IPS-20b (cell line): Measurements from ENCODE around the gene KIAA2012.

Experiments
- H3K27ac ChIP-seq: one replicate; pipeline ENCODE4 v1.5.1; 2013; ENCODE audit warnings: low read length
- H3K27me3 ChIP-seq: 2 replicates; pipeline ENCODE4 v1.6.1; 2013; ENCODE audit warnings: mild to moderate bottlenecking, low read length, inconsistent platforms; ENCODE audit not compliant: insufficient read depth
- H3K36me3 ChIP-seq: 2 replicates; pipeline ENCODE4 v1.6.1; 2013; ENCODE audit warnings: low read depth, mild to moderate bottlenecking, inconsistent platforms, low read length, moderate library complexity; ENCODE audit not compliant: insufficient read depth
- H3K4me1 ChIP-seq: 2 replicates; pipeline ENCODE4 v1.6.1; 2013; ENCODE audit warnings: mild to moderate bottlenecking, control low read depth, inconsistent platforms, low read length, moderate library complexity; ENCODE audit not compliant: insufficient read depth
- H3K4me3 ChIP-seq: 2 replicates; pipeline ENCODE4 v1.5.1; 2013; ENCODE audit warnings: mild to moderate bottlenecking, low read length, inconsistent platforms
- H3K9ac ChIP-seq: 2 replicates; pipeline ENCODE4 v1.6.1; 2013; ENCODE audit warnings: low read depth, mild to moderate bottlenecking, inconsistent platforms, low read length, moderate library complexity
- H3K9me3 ChIP-seq: 2 replicates; pipeline ENCODE4 v1.6.1; 2013; ENCODE audit warnings: mild to moderate bottlenecking, low read depth, low read length, inconsistent platforms; ENCODE audit not compliant: insufficient read depth

Gene KIAA2012

DNA sequence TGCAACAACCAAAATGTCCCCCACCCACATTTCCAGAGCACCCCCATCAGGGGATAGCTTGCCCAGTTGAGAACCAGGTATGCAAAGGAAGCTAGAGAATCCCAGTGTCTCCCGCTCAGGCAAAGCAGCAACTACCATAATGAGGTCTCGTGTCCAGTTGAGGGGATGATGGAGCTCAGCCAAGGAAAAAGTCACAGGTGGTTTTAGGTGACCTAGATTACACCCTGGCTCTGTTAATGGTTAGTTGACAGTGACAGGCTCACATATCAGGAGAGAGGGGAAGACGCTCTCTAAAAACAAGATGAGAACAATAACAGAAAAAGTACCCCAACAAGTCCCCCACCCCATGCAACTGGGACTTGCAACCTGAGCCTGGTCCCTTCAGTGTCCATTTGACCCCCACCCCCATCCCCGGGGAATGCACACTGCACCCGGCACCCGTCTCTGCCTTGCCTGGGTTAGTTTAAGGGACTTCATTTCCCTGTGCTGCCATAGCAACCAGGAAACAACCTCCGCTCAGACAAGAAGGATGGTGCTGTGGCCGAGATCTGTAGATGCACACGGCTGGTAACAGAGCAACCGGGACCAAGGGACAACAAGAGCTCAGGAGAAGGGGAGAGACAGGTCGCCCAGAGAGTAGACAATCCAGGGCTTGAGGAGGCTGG lies at the start of gene KIAA2012:
Gene KIAA2012, plus strand, starts transcription at position 519 of the 665 bp plus-strand sequence. CDS start 373 bp downstream, outside the sequence.
- H3K27ac ChIP-seq: no peak within 1 kb of the TSS
- no peak within 1 kb of the TSS for H3K4me3 ChIP-seq

DNA sequence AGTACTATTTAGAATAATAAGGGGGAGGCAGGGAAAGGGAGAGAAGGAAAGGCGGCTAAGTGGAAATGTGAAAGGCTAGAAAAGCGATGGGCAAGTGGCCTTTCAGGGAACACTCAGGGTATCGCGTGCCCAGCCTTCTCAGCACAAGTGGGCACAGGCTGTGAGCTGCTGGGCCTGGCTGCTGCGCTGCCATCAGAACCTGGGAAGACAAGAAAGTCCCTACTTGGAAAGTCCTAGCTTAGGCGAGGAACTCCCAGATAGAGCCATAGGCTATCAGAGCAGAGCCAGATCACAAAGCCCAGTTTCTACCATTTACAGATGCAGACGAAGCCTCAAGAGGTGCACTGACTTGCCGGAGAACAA lies 49.2 kb upstream of the KIAA2012 start:
- peak overlapping the region; percentile 26 for H3K27ac ChIP-seq
- peak overlapping the region; percentile 63 for H3K9ac ChIP-seq
- H3K9me3 ChIP-seq: no peaks in the 10 kb centered on the region
- H3K36me3 ChIP-seq: no peaks in the 10 kb centered on the region
- H3K4me3 ChIP-seq: peak overlapping the region; percentile 57
- H3K4me1 ChIP-seq: peaks cover 33% of the 10 kb centered on the region
- peaks cover 21% of the 10 kb centered on the region for H3K27me3 ChIP-seq

More for the DNA sequence above, at the start of gene KIAA2012:
- Histone ChIP-seq H3K9me3 (no peaks in the 10 kb centered on the region), H3K27me3 (no peaks in the 10 kb centered on the region), H3K4me1 (peaks cover 3% of the 10 kb centered on the region; the same call in 1 of the 2 replicates), H3K9ac (no peak within 1 kb of the TSS), H3K36me3 (no peaks in the 10 kb centered on the region)

DNA sequence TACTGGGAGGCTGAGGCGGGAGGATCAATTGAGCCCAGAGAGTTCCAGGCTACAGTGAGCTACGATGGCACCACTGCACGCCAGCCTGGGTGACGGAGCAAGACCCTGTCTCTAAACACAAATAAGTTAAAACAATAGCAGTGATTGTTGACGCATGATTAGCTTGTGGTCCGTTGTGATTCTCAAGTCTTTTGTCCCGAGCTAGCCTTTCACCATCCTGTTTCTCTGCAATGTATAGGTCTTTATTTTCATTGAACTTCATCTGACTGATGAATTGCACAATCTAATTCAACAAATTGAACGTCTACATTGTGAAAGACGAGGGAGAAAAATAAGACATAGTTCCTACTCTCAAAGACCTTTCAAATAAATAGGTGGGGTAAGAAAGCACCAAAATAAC lies 48.2 kb upstream of the KIAA2012 start:
- Histone ChIP-seq H3K4me1 (peaks cover 33% of the 10 kb centered on the region), H3K9me3 (no peaks in the 10 kb centered on the region), H3K36me3 (no peaks in the 10 kb centered on the region), H3K27me3 (peaks cover 25% of the 10 kb centered on the region), H3K27ac (no peak overlapping the region), H3K9ac (no peak overlapping the region; the same call in 1 of the 2 replicates), H3K4me3 (no peak overlapping the region; the same call in 1 of the 2 replicates)

DNA sequence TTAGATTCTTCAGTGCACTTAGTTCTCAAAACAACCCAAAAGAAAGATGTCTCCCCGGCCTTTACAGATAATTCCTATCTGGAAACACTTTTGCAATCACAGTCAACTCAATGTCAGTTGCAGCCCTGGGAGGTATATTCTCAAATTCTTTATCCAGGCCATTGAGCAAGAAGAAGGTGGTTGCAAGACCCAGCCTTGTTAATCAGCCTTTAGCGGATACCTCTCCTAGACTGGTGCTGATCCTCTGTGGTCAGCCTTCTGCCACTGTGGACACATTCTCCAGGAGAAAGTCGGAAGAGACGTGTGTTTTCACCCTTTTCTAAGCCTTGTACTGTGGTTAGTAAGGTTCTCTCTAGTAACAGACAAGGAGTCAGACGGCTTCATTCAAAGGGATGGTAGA lies 47.2 kb upstream of the KIAA2012 start:
- Histone ChIP-seq H3K27me3 (peaks cover 26% of the 10 kb centered on the region), H3K9ac (no peak overlapping the region), H3K9me3 (no peaks in the 10 kb centered on the region), H3K4me3 (no peak overlapping the region), H3K27ac (no peak overlapping the region), H3K4me1 (peaks cover 36% of the 10 kb centered on the region), H3K36me3 (no peaks in the 10 kb centered on the region)

DNA sequence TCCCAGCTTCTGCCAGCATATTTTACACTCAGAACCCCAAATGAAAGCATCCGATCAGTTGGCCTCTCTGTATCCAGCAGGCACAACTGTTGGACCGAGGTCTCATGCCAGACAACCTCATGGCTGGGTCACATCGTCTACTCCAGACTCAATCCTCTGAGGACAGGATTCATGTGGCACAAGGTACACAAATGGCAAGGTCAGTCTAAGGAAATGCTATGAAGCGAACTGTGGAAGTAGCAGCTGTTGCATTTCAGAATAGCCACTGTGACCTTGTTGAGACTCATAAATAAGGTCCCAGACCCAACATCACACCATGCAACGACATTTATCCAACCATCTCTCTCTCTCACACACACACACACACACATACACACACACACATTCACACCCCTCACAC lies 46.5 kb upstream of the KIAA2012 start:
- no peak overlapping the region for H3K4me3 ChIP-seq
- peaks cover 43% of the 10 kb centered on the region for H3K4me1 ChIP-seq
- H3K36me3 ChIP-seq: no peaks in the 10 kb centered on the region
- peaks cover 26% of the 10 kb centered on the region for H3K27me3 ChIP-seq
- H3K9me3 ChIP-seq: no peaks in the 10 kb centered on the region
- H3K27ac ChIP-seq: no peak overlapping the region
- H3K9ac ChIP-seq: no peak overlapping the region

DNA sequence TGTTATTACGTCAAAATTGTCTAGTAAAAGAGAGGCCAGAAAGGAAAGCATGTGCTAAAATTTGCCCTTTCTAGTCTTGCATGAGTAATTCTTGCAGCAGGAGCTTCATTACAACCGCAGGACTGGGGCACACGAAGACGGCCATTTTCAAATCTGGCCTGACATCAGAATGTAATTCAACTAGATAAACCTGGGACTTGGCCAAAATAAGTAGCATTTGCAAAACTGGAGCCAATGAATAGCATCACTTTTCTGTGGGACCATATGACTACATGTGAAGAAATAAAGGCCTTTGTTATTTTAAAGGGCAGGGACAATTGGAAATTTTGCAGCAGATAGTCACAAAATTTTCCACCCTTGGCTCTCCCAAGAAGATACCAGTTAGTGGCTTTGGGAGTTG lies 42.4 kb upstream of the KIAA2012 start:
- Histone ChIP-seq H3K9ac (no peak overlapping the region), H3K4me3 (no peak overlapping the region), H3K9me3 (no peaks in the 10 kb centered on the region), H3K4me1 (peaks cover 18% of the 10 kb centered on the region; the same call in 1 of the 2 replicates), H3K27me3 (peaks cover 16% of the 10 kb centered on the region), H3K27ac (no peak overlapping the region), H3K36me3 (peaks cover 6% of the 10 kb centered on the region)

DNA sequence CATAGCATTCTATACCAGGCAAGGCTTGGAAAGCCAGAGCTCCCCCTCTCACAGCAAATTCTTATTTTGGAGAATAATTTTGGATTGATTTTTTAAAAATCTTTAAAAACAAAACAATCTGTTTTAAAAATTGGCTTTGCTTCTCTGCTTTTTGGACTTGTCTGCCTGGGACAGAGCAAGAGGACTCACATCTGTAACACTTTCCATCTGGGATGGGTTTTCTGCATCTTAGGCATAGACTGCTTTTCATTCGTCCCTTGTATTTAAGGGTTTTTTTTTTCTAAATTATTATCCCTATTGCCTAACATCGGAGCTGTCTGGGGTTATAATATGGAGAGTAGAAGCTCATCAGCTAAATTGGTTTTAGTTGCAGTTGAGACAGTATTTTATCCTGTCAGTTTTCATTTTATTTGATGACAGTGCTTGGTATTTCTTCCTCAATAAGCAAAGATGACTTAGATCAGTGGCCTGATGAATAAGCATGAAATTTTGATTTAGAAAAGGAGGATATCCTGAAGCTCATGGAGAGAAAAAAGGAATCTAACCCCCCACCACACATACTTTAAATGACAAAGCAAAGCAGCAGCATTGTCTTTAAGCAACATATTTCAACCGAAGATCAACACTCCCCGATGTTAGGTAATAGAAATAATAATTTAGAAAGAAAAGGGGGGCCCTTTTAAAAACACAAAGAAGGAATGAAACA lies 41.7 kb upstream of the KIAA2012 start:
- H3K27ac ChIP-seq: peak overlapping the region; percentile 3
- H3K27me3 ChIP-seq: peaks cover 9% of the 10 kb centered on the region
- peak overlapping the region; percentile 98; the same call in 1 of the 2 replicates for H3K9ac ChIP-seq
- peak overlapping the region; percentile 84; the same call in 1 of the 2 replicates for H3K4me3 ChIP-seq
- peaks cover 13% of the 10 kb centered on the region for H3K36me3 ChIP-seq
- no peaks in the 10 kb centered on the region for H3K9me3 ChIP-seq
- peaks cover 11% of the 10 kb centered on the region; the same call in 1 of the 2 replicates for H3K4me1 ChIP-seq

DNA sequence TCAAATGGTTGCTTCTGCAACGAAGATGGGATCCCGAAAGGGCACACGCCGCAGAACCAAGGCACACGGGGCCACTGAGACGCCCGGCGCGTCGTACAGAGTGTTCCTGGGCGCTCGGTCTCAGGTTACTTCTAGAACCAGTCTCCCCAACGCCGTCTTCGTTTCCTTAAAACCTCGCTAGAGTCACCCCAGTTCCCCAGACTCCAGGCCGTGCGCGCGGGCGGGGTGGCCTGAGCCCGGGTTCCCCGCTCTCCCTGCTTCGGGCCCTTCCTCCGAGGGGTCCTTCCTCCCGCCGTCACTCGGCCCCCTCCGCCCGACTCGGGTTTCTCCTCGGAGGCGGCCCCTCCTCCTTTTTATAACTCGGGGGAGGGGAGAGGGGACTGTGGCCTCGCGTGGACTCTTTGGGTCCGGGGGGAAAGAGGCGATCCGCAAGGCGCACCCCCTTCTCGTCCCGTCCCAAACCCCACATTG lies 40.2 kb upstream of the KIAA2012 start:
- H3K4me3 ChIP-seq: peak overlapping the region; percentile 84
- 0 out of 2 replicates have a peak, but pooled peaks cover 5% of the 10 kb centered on the region for H3K27me3 ChIP-seq
- peak overlapping the region; percentile 98 for H3K9ac ChIP-seq
- no peaks in the 10 kb centered on the region for H3K9me3 ChIP-seq
- peak overlapping the region; percentile 84 for H3K27ac ChIP-seq
- H3K36me3 ChIP-seq: peaks cover 28% of the 10 kb centered on the region
- H3K4me1 ChIP-seq: peaks cover 15% of the 10 kb centered on the region; the same call in 1 of the 2 replicates

DNA sequence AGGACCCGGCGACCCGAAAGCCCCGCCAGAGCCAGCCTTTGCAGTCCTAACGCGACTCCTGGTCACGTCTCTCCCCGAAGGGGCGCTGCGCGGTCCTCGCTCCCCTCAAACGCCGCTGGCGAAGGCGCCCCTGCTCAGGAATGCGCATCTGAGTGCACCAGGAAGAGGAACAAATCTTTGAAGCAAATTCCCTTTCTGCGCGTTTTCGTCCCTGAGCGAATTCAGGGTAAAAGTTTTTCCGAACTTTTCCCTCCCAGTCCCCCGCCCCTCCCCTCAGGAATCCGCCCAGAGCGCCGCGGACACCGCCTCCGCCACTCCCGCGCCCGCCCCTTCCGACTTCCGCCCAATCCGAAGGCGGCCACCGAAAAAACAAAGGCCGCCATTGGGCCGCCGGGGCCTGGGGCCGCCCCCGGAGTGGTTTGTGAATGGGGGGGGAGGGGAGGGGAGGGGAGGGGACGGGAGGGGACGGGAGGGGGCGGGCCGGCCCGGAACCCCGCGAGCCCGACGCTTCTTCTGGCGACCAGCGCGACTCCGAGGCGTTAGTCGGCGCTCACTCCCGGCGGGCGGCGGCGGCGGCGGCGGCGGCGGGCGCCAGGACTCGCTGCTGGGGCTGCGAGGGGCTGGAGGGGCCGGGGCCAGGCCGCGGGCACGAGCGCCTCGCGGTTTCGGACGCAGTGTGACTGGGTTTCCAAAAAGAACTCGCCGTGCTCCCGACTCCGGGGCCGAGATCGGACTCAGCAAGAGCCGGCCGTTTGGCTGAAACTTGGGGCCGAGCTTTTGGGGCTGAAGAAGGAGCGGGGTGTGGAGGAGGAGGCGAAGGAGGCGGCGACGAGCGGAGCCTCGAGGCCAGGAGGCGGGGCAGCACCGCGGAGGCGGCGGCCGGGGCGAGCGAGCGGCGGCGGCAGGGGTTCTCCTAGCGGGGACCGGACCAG lies 39.5 kb upstream of the KIAA2012 start, which contains the start of gene FZD7:
Gene FZD7, plus strand, starts transcription at position 539 of the 932 bp plus-strand sequence. CDS start 793 bp downstream, outside the sequence.
- H3K36me3 ChIP-seq: peaks cover 30% of the 10 kb centered on the region
- H3K9ac ChIP-seq: peak within 1 kb of the TSS; percentile 98
- 0 out of 2 replicates have a peak, but pooled peaks cover 5% of the 10 kb centered on the region for H3K27me3 ChIP-seq
- H3K9me3 ChIP-seq: no peaks in the 10 kb centered on the region
- peak within 1 kb of the TSS; percentile 87 for H3K4me3 ChIP-seq
- H3K27ac ChIP-seq: peak within 1 kb of the TSS; percentile 84
- H3K4me1 ChIP-seq: peaks cover 20% of the 10 kb centered on the region; the same call in 1 of the 2 replicates

DNA sequence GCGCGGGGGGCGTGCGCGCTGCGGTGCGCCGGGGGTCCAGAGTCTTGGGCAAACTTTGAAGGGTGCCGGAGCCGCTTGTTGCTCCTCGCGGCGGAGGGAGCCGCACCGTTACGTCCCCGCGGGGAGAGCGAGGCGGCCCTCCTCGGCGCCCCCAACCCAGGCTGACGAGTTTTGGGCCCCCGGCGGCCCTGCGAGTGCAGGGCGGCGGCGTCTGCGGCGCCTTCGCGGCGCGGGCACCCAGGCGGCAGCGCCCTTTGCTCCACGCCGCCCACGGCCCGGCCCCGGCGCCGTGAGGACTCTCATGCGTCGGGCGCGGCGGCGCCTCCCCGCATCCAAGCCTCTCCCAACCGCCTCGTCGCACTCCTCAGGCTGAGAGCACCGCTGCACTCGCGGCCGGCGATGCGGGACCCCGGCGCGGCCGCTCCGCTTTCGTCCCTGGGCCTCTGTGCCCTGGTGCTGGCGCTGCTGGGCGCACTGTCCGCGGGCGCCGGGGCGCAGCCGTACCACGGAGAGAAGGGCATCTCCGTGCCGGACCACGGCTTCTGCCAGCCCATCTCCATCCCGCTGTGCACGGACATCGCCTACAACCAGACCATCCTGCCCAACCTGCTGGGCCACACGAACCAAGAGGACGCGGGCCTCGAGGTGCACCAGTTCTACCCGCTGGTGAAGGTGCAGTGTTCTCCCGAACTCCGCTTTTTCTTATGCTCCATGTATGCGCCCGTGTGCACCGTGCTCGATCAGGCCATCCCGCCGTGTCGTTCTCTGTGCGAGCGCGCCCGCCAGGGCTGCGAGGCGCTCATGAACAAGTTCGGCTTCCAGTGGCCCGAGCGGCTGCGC lies 38.6 kb upstream of the KIAA2012 start:
- no peaks in the 10 kb centered on the region for H3K9me3 ChIP-seq
- peaks cover 29% of the 10 kb centered on the region; the same call in 1 of the 2 replicates for H3K4me1 ChIP-seq
- H3K27ac ChIP-seq: peak overlapping the region; percentile 31
- 0 out of 2 replicates have a peak, but pooled peaks cover 4% of the 10 kb centered on the region for H3K27me3 ChIP-seq
- peak overlapping the region; percentile 82 for H3K9ac ChIP-seq
- H3K4me3 ChIP-seq: peak overlapping the region; percentile 87
- peaks cover 30% of the 10 kb centered on the region for H3K36me3 ChIP-seq
